Tibial nerve (tissue), 4 donors: ENCODE data around the gene MYO1C. TPM values are rescaled to one million over a fixed set of nuclear protein-coding genes. Genes with fewer than 3 reads are reported as not detected.

Experiments
- DNase-seq, 2 donors: peaks; one replicate each; pipeline ENCODE4 v3.0.0-alpha.2; 2019; ENCODE audit warnings: low spot score in 2 of 2
- H3K27ac ChIP-seq, 4 donors: fragments of 200-600 bp; sonication (generic) in 3 of 4; one replicate each; pipeline ENCODE4 v1.5.1; 2017 to 2019; ENCODE audit warnings: mild to moderate bottlenecking in 1 of 4
- H3K27me3 ChIP-seq, 2 donors: fragments of 200-600 bp; sonication (generic) in 1 of 2; one replicate each; pipeline versions ENCODE4 v1.5.1 to v1.6.0; 2017 to 2019
- H3K36me3 ChIP-seq, 3 donors: fragments of 200-600 bp; sonication (generic); one replicate each; pipeline ENCODE4 v1.5.1; 2018 to 2019
- H3K4me1 ChIP-seq, 4 donors: fragments of 200-600 bp; sonication (generic) in 3 of 4; one replicate each; pipeline ENCODE4 v1.5.1; 2017 to 2019
- H3K4me3 ChIP-seq, 4 donors: fragments of 200-600 bp; sonication (generic) in 3 of 4; one replicate each; pipeline ENCODE4 v1.5.1; 2017 to 2019; ENCODE audit warnings: mild to moderate bottlenecking in 1 of 4, moderate library complexity in 1 of 4
- H3K9me3 ChIP-seq, 4 donors: fragments of 200-600 bp; sonication (generic) in 3 of 4; one replicate each; pipeline ENCODE4 v1.5.1; 2017 to 2019
- CTCF ChIP-seq, 5 experiments: fragments of 200-600 bp in 3 of 5; fragments of 450-650 bp in 2 of 5; sonication (generic) in 3 of 5; IDR thresholded peaks; one replicate each; pipeline ENCODE4 v1.5.1; 2016 to 2019; ENCODE audit warnings: antibody characterized with exemption in 5 of 5, mild to moderate bottlenecking in 3 of 5, moderate library complexity in 2 of 5
- EP300 ChIP-seq, 2 donors: sonication (generic); formaldehyde crosslinking; IDR thresholded peaks; one replicate each; pipeline ENCODE4 v1.6.1; 2017; ENCODE audit warnings: antibody characterized with exemption in 2 of 2, mild to moderate bottlenecking in 1 of 2
- POLR2A ChIP-seq, 2 donors: fragments of 450-650 bp; IDR thresholded peaks; one replicate each; pipeline ENCODE4 v1.6.1; 2017; ENCODE audit warnings: antibody characterized with exemption in 2 of 2, mild to moderate bottlenecking in 2 of 2, moderate library complexity in 2 of 2
- WGBS, 2 donors: methylation state at CpG; one replicate each; pipeline ENCODE4 v1.1.5; 2018; 5-methylcytosine and 5-hydroxymethylcytosine counted together
- total RNA-seq, 4 donors: library from RNA; depleted of rRNA; stranded (reverse); fragments of >200 nt; gene quantifications; one replicate each; pipeline ENCODE4 v1.1.0, GENCODE V29; 2016

Gene MYO1C
- total RNA-seq, 4 donors from 2014 or later: 184 to 305 (median 226) TPM

- 90 to 94% methylated on average over 9 to 11 of the region's 11 CpGs for WGBS, 2 donors
- Histone ChIP-seq H3K36me3 (peaks cover 0 to 54% (median 0%) of the 10 kb centered on the region in 3 donors), H3K9me3 (no peaks in the 10 kb centered on the region), H3K4me1 (peaks cover 0 to 61% (median 37%) of the 10 kb centered on the region in 4 donors), H3K27me3 (no peaks in the 10 kb centered on the region), H3K4me3 (no peak overlapping the region), H3K27ac (peak overlapping the region in 3 of 4 donors; percentile 11 to 99 (median 99))
- no peak for TF ChIP-seq POLR2A (IDR thresholded peaks at IDR 0.05)
- TF ChIP-seq CTCF (IDR thresholded peaks at IDR 0.05): no peak
- TF ChIP-seq EP300 (IDR thresholded peaks at IDR 0.05): no peak
- no peak for DNase-seq
Measured at GRCh38 chr17:1494736-1495253, 2.3 kb upstream of the MYO1C start.

- peaks cover 0 to 48% (median 0%) of the 10 kb centered on the region in 3 donors for H3K36me3 ChIP-seq
- H3K4me1 ChIP-seq: peaks cover 0 to 67% (median 43%) of the 10 kb centered on the region in 4 donors
- WGBS, 2 donors: 91 to 92% methylated on average over 7 of the region's 7 CpGs
- DNase-seq: no peak
- TF ChIP-seq POLR2A (IDR thresholded peaks at IDR 0.05): no peak
- no peak for TF ChIP-seq CTCF (IDR thresholded peaks at IDR 0.05)
- no peak for TF ChIP-seq EP300 (IDR thresholded peaks at IDR 0.05)
- H3K27me3 ChIP-seq: no peaks in the 10 kb centered on the region
- H3K4me3 ChIP-seq: no peak overlapping the region
- H3K9me3 ChIP-seq: no peaks in the 10 kb centered on the region
- peak overlapping the region in 3 of 4 donors; percentile 93 to 99 (median 99) for H3K27ac ChIP-seq
Measured at GRCh38 chr17:1494203-1494602, 1.7 kb upstream of the MYO1C start.

- Histone ChIP-seq H3K9me3 (no peaks in the 10 kb centered on the region), H3K4me3 (peak overlapping the region in 1 of 4 donors; percentile 83), H3K36me3 (peaks cover 0 to 40% (median 0%) of the 10 kb centered on the region in 3 donors), H3K4me1 (peaks cover 0 to 75% (median 50%) of the 10 kb centered on the region in 4 donors), H3K27ac (peak overlapping the region; percentile 93 to 99 (median 97)), H3K27me3 (no peaks in the 10 kb centered on the region)
- 34 to 35% methylated on average over 12 to 23 of the region's 23 CpGs for WGBS, 2 donors
- no peak for DNase-seq
- TF ChIP-seq CTCF (IDR thresholded peaks at IDR 0.05): no peak
- no peak for TF ChIP-seq EP300 (IDR thresholded peaks at IDR 0.05)
- no peak for TF ChIP-seq POLR2A (IDR thresholded peaks at IDR 0.05)
Measured at GRCh38 chr17:1493291-1493980, 950 bp upstream of the MYO1C start.

- H3K27ac ChIP-seq: peak overlapping the region; percentile 95 to 99 (median 98)
- no peaks in the 10 kb centered on the region for H3K9me3 ChIP-seq
- peak; percentile 31 to 43 for TF ChIP-seq POLR2A (IDR thresholded peaks at IDR 0.05)
- TF ChIP-seq CTCF (IDR thresholded peaks at IDR 0.05): no peak
- peak in 1 of 2 donors; percentile 58 for TF ChIP-seq EP300 (IDR thresholded peaks at IDR 0.05)
- 0 to 4% methylated on average over 26 to 33 of the region's 94 CpGs for WGBS, 2 donors
- H3K4me1 ChIP-seq: peaks cover 0 to 88% (median 61%) of the 10 kb centered on the region in 4 donors
- H3K27me3 ChIP-seq: no peaks in the 10 kb centered on the region
- peak overlapping the region; percentile 78 to 87 (median 81) for H3K4me3 ChIP-seq
- H3K36me3 ChIP-seq: peaks cover 0 to 22% (median 0%) of the 10 kb centered on the region in 3 donors
- no peak for DNase-seq
Measured at GRCh38 chr17:1491443-1492248, 840 bp downstream of the MYO1C start.
